HFFc6 (cell line): ENCODE measurements around the gene CLDN10. TPM values are rescaled to one million over a fixed set of nuclear protein-coding genes. Genes with fewer than 3 reads are reported as not detected.

Experiments
- DNase-seq: peaks from one replicate; pipeline ENCODE4 v3.0.0-alpha.2; 2018
- H3K27ac Mint-ChIP-seq: 2 replicates; pipeline ENCODE4 v1.8.0; 2020; ENCODE audit warnings: mild to moderate bottlenecking, mixed read lengths
- H3K27me3 Mint-ChIP-seq: 2 replicates; pipeline ENCODE4 v1.8.0; 2021; ENCODE audit warnings: mild to moderate bottlenecking, moderate library complexity, mixed read lengths; ENCODE audit not compliant: insufficient read depth
- H3K36me3 Mint-ChIP-seq: 2 replicates; pipeline ENCODE4 v1.8.0; 2021; ENCODE audit warnings: low read depth, mixed read lengths
- H3K4me1 Mint-ChIP-seq: 2 replicates; pipeline ENCODE4 v1.8.0; 2020; ENCODE audit warnings: low read depth, mixed read lengths
- H3K4me3 Mint-ChIP-seq: 2 replicates; pipeline ENCODE4 v1.8.0; 2020; ENCODE audit warnings: mild to moderate bottlenecking, moderate library complexity, mixed read lengths
- H3K9me3 Mint-ChIP-seq: 2 replicates; pipeline ENCODE4 v1.8.0; 2020; ENCODE audit warnings: mild to moderate bottlenecking, mixed read lengths
- total RNA-seq, 6 experiments: library from RNA; stranded (reverse); fragmentation: NEBNext Ultra II Directional; extraction: Animal tissue kit (Norgen Biotek cat#: 25700); gene quantifications; 2 replicates in 1 of 6; 3 replicates in 5 of 6; pipeline ENCODE4 v1.2.3, GENCODE V29; 2021
- TF ChIP-seq, protein P1 (sequence below): fragments of 200-600 bp; sonication (generic); IDR thresholded peaks from 2 replicates; pipeline ENCODE4 v1.5.0; 2021; ENCODE audit warnings: antibody characterized with exemption, mild to moderate bottlenecking

CLDN10 gene
- total RNA-seq, 6 experiments from 2014 or later: not detected

DNA sequence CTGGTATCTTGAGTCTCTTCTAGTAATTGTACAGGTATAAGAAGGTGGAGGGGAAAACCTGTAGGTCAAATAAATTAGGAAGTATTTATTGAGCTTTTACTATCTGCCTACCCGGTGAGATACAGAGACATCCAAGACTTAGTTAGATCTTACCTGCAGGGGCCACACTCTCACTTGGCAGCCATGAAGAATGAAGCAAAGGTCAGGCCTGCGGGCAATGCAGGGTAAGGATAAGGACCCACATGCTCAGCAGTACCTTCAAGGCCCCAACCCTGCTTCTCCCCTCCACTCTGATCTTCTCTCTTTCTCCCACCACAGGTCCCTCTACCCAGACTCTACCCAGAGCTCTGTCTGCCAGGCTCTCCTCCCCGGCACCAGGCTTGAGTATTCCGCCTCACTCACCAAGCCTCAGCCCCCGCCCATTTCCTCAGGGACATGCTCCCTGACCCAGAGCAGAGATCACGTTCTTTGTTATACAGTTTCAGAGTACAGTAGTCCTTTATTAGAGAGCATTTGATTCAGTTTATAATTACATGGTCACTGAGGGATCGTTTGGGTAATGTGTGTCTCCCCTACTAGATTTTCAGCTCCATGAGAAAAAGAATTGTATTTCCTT lies 18.9 kb upstream of the CLDN10 start:
- Mint-ChIP-seq H3K27me3 (peaks cover 24% of the 10 kb centered on the region), H3K27ac (no peak overlapping the region), H3K4me3 (no peak overlapping the region), H3K9me3 (no peaks in the 10 kb centered on the region), H3K4me1 (peaks cover 19% of the 10 kb centered on the region), H3K36me3 (no peaks in the 10 kb centered on the region)
- no peak for DNase-seq
- TF ChIP-seq, protein P1, sequence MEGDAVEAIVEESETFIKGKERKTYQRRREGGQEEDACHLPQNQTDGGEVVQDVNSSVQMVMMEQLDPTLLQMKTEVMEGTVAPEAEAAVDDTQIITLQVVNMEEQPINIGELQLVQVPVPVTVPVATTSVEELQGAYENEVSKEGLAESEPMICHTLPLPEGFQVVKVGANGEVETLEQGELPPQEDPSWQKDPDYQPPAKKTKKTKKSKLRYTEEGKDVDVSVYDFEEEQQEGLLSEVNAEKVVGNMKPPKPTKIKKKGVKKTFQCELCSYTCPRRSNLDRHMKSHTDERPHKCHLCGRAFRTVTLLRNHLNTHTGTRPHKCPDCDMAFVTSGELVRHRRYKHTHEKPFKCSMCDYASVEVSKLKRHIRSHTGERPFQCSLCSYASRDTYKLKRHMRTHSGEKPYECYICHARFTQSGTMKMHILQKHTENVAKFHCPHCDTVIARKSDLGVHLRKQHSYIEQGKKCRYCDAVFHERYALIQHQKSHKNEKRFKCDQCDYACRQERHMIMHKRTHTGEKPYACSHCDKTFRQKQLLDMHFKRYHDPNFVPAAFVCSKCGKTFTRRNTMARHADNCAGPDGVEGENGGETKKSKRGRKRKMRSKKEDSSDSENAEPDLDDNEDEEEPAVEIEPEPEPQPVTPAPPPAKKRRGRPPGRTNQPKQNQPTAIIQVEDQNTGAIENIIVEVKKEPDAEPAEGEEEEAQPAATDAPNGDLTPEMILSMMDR: no peak

DNA sequence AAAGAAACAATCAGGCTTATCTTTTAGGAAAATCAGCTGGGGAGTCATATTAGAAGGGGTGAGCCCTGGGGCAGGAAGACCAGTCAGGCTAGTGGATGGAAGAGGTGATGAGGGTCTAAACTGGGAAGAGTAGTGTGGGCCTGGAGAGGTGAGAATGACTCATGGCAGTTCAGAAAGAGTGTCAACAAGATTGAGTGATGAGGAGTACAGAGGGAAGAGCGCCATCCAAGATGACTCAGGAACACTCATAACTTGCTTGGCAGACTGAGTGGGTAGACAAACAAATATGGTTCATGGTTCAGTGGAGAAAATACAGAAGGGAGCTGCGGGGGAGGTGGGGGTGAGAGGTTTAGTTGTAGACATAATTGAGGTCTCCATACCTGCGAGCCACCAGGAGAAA lies 17.3 kb upstream of the CLDN10 start:
- peak; percentile 43 for DNase-seq
- Mint-ChIP-seq H3K27ac (no peak overlapping the region), H3K9me3 (no peaks in the 10 kb centered on the region), H3K36me3 (no peaks in the 10 kb centered on the region), H3K4me3 (no peak overlapping the region), H3K27me3 (peaks cover 25% of the 10 kb centered on the region), H3K4me1 (peaks cover 19% of the 10 kb centered on the region)
- TF ChIP-seq, protein P1: no peak

DNA sequence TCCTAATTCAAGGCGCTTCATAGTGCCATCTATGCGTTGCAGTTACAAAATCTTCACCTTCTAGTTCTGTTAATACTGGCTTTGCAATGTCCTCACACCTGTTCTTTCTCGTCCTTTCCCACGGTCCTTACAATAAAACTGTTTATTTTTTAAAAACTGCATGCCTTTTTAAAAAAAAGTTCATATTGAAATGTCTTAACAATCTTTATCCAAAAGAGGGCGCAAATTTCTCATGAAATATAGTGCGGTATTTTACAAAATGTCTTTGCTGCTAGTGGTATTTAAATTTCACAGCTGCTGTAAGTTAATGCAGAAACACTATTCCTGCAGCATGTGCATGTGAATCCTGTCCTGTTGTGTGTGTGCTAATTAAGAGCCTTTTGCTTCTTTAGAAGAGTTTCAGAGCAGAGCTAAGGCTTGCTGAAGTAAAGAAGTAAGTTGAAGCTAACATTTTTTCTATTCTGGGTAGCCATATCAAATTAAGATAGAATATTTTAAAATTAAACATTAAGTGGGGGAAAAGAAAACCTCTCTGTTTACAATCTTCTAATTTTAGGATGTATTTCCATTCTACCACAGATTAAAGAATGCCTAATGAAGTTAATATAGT lies 15.8 kb upstream of the CLDN10 start:
- H3K9me3 Mint-ChIP-seq: no peaks in the 10 kb centered on the region
- DNase-seq: peak; percentile 2
- H3K27ac Mint-ChIP-seq: no peak overlapping the region
- H3K4me3 Mint-ChIP-seq: no peak overlapping the region
- H3K36me3 Mint-ChIP-seq: no peaks in the 10 kb centered on the region
- TF ChIP-seq, protein P1: peak; percentile 80
- peaks cover 20% of the 10 kb centered on the region for H3K27me3 Mint-ChIP-seq
- peaks cover 19% of the 10 kb centered on the region for H3K4me1 Mint-ChIP-seq

DNA sequence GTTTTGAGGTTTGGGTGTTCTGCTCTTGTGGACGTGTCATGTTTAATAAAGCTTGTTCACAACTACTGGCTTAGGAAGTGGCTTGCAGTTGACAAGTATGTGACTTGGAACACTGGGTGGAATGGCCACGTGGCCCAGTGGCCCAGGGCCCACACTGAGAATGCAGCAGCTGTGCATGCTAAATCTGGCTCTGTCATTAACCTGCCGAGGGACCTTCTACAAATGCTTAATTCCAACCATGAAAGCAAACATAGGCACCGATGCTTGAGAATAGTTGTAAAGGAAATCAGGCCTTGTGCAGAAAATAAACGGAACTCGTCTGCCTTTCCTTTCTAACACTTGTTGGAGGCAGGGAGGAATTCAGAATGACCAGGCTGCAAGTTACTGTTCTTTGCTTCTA lies 11.6 kb upstream of the CLDN10 start:
- H3K4me3 Mint-ChIP-seq: no peak overlapping the region
- H3K9me3 Mint-ChIP-seq: no peaks in the 10 kb centered on the region
- no peak overlapping the region for H3K27ac Mint-ChIP-seq
- H3K36me3 Mint-ChIP-seq: no peaks in the 10 kb centered on the region
- DNase-seq: no peak
- TF ChIP-seq, protein P1: no peak
- H3K4me1 Mint-ChIP-seq: peaks cover 7% of the 10 kb centered on the region
- peaks cover 12% of the 10 kb centered on the region for H3K27me3 Mint-ChIP-seq

DNA sequence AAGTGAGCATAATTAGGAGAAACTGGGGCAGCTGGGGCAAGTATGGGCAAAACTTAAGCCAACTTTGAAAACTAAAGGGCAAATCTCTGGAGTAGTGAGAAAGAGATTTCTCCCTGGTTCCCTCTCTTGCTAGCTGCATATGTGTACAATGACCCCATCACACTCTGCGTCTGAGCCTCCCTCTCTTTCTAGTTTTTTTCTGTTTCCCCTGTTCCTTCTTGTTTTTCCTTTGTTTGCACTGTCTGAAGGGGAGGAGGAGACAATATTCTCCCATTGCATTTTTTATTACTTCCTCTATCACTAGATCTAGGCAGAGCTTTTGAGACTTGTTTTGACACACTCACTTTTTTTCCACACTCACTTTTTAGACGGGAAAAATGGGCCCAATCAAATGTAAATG lies 11.2 kb upstream of the CLDN10 start:
- peaks cover 12% of the 10 kb centered on the region for H3K27me3 Mint-ChIP-seq
- TF ChIP-seq, protein P1: no peak
- H3K4me3 Mint-ChIP-seq: no peak overlapping the region
- H3K36me3 Mint-ChIP-seq: no peaks in the 10 kb centered on the region
- H3K4me1 Mint-ChIP-seq: peaks cover 6% of the 10 kb centered on the region
- no peak for DNase-seq
- H3K27ac Mint-ChIP-seq: no peak overlapping the region
- no peaks in the 10 kb centered on the region for H3K9me3 Mint-ChIP-seq
